Vagina (tissue), 2 donors: ENCODE data around the gene MICAL3. TPM values are rescaled to one million over a fixed set of nuclear protein-coding genes. Genes with fewer than 3 reads are reported as not detected.

Experiments used
- DNase-seq, 2 donors: peaks; one replicate each; pipeline ENCODE4 v3.0.0-alpha.2; 2017; ENCODE audit errors: extremely low spot score in 2 of 2
- H3K27ac ChIP-seq: fragments of 200-600 bp; sonication (generic); one replicate; pipeline ENCODE4 v1.5.1; 2019
- H3K27me3 ChIP-seq: fragments of 200-600 bp; sonication (generic); one replicate; pipeline ENCODE4 v1.5.1; 2019
- H3K36me3 ChIP-seq, 2 donors: fragments of 200-600 bp; sonication (generic); one replicate each; pipeline ENCODE4 v1.5.1; 2017 to 2019
- H3K4me1 ChIP-seq: fragments of 200-600 bp; sonication (generic); one replicate; pipeline ENCODE4 v1.5.1; 2019
- H3K4me3 ChIP-seq, 2 donors: fragments of 200-600 bp; sonication (generic); 1 replicate in 1 of 2; 2 replicates in 1 of 2; pipeline ENCODE4 v1.5.1; 2016 to 2019
- H3K9me3 ChIP-seq: fragments of 200-600 bp; sonication (generic); one replicate; pipeline ENCODE4 v1.5.1; 2019
- CTCF ChIP-seq, 3 experiments: fragments of 450-650 bp in 2 of 3; fragments of 200-600 bp in 1 of 3; sonication (generic) in 1 of 3; IDR thresholded peaks; one replicate each; pipeline ENCODE4 v1.5.1; 2017 to 2019; ENCODE audit warnings: antibody characterized with exemption in 3 of 3, mild to moderate bottlenecking in 2 of 3, moderate library complexity in 2 of 3
- POLR2A ChIP-seq, 2 donors: fragments of 450-650 bp; IDR thresholded peaks; one replicate each; pipeline ENCODE4 v1.6.1; 2017; ENCODE audit warnings: antibody characterized with exemption in 2 of 2, mild to moderate bottlenecking in 2 of 2, moderate library complexity in 2 of 2
- POLR2AphosphoS5 ChIP-seq, 2 donors: sonication (generic); formaldehyde crosslinking; IDR thresholded peaks; one replicate each; pipeline ENCODE4 v1.9.0; 2017; ENCODE audit warnings: antibody characterized with exemption in 2 of 2, mild to moderate bottlenecking in 2 of 2, low read depth in 1 of 2; ENCODE audit not compliant: insufficient read depth in 1 of 2
- intact Hi-C: fragments of 100-400 bp; cut with DNase I; formaldehyde crosslinking; loops from one replicate; pipeline ENCODE4 v1.15.1; 2023
- total RNA-seq: library from RNA; depleted of rRNA; stranded (reverse); fragments of >200 nt; gene quantifications from one replicate; pipeline ENCODE4 v1.2.3, GENCODE V29; 2016

Gene MICAL3
- total RNA-seq, 1 donor from 2014 or later = 35.1 TPM

GRCh38 chr22:17865183-17866055, 158.9 kb downstream of the MICAL3 start:
- H3K27ac ChIP-seq = no peak overlapping the region
- peaks cover 11% of the 10 kb centered on the region for H3K4me1 ChIP-seq
- H3K4me3 ChIP-seq = no peak overlapping the region
- no peaks in the 10 kb centered on the region for H3K9me3 ChIP-seq
- no peaks in the 10 kb centered on the region for H3K27me3 ChIP-seq
- H3K36me3 ChIP-seq = peaks cover 0 to 29% of the 10 kb centered on the region in 2 donors
- DNase-seq = no peak
- intact Hi-C loops = no loop called here
- TF ChIP-seq CTCF (IDR thresholded peaks at IDR 0.05) = no peak
- TF ChIP-seq POLR2AphosphoS5 (IDR thresholded peaks at IDR 0.05; ENCODE audit: insufficient read depth in 1 of 2, low read depth in 1 of 2) = no peak
- no peak for TF ChIP-seq POLR2A (IDR thresholded peaks at IDR 0.05)

GRCh38 chr22:17864398-17865182, 159.8 kb downstream of the MICAL3 start:
- peaks cover 0 to 26% of the 10 kb centered on the region in 2 donors for H3K36me3 ChIP-seq
- H3K4me1 ChIP-seq = peaks cover 7% of the 10 kb centered on the region
- no peak for DNase-seq
- no peak for TF ChIP-seq POLR2A (IDR thresholded peaks at IDR 0.05)
- TF ChIP-seq POLR2AphosphoS5 (IDR thresholded peaks at IDR 0.05; ENCODE audit: insufficient read depth in 1 of 2, low read depth in 1 of 2) = no peak
- TF ChIP-seq CTCF (IDR thresholded peaks at IDR 0.05) = no peak
- intact Hi-C loops = no loop called here
- no peaks in the 10 kb centered on the region for H3K9me3 ChIP-seq
- H3K4me3 ChIP-seq = no peak overlapping the region
- no peak overlapping the region for H3K27ac ChIP-seq
- no peaks in the 10 kb centered on the region for H3K27me3 ChIP-seq

GRCh38 chr22:17862646-17863181, 161.6 kb downstream of the MICAL3 start:
- Histone ChIP-seq H3K4me1 (peaks cover 21% of the 10 kb centered on the region), H3K27me3 (no peaks in the 10 kb centered on the region), H3K36me3 (peaks cover 0 to 15% of the 10 kb centered on the region in 2 donors), H3K9me3 (no peaks in the 10 kb centered on the region), H3K27ac (no peak overlapping the region), H3K4me3 (no peak overlapping the region)
- intact Hi-C loops = no loop called here
- DNase-seq = no peak
- no peak for TF ChIP-seq POLR2AphosphoS5 (IDR thresholded peaks at IDR 0.05; ENCODE audit: insufficient read depth in 1 of 2, low read depth in 1 of 2)
- no peak for TF ChIP-seq POLR2A (IDR thresholded peaks at IDR 0.05)
- TF ChIP-seq CTCF (IDR thresholded peaks at IDR 0.05) = no peak

- Histone ChIP-seq H3K27ac (no peak overlapping the region), H3K4me1 (peaks cover 25% of the 10 kb centered on the region), H3K27me3 (no peaks in the 10 kb centered on the region), H3K9me3 (no peaks in the 10 kb centered on the region), H3K36me3 (peaks cover 0 to 15% of the 10 kb centered on the region in 2 donors), H3K4me3 (no peak overlapping the region)
- TF ChIP-seq POLR2AphosphoS5 (IDR thresholded peaks at IDR 0.05; ENCODE audit: insufficient read depth in 1 of 2, low read depth in 1 of 2) (no peak), CTCF (IDR thresholded peaks at IDR 0.05) (no peak), POLR2A (IDR thresholded peaks at IDR 0.05) (no peak)
- no peak for DNase-seq
- intact Hi-C loops = no loop called here
Observed at GRCh38 chr22:17861909-17862308, 162.5 kb downstream of the MICAL3 start.
